Lower leg skin (tissue), 3 donors: ENCODE results near the gene MRTO4.
"Not testable (repeated sequence)": the region's sequence is repeated elsewhere in the genome, so short reads cannot be mapped to it uniquely, and the experiment has no call there.

Source experiments
- CTCF ChIP-seq, 3 donors: fragments of 450-650 bp; IDR thresholded peaks; one replicate each; pipeline ENCODE4 v1.5.1; 2016; ENCODE audit warnings: antibody characterized with exemption in 3 of 3, mild to moderate bottlenecking in 3 of 3, moderate library complexity in 2 of 3
- POLR2A ChIP-seq, 2 donors: fragments of 450-650 bp; IDR thresholded peaks; one replicate each; pipeline ENCODE4 v1.6.1; 2016 to 2017; ENCODE audit warnings: antibody characterized with exemption in 2 of 2, mild to moderate bottlenecking in 1 of 2, moderate library complexity in 1 of 2

GRCh38 chr1:19269427-19270342 is 18.1 kb downstream of the MRTO4 start:
- not testable (repeated sequence) for TF ChIP-seq CTCF, POLR2A (IDR thresholded peaks at IDR 0.05)
